Osteoblast (primary cell): ENCODE measurements around the gene MYO1F. TPM values are rescaled to one million over a fixed set of nuclear protein-coding genes. Genes with fewer than 3 reads are reported as not detected.

Source experiments
- DNase-seq: peaks from one replicate; pipeline ENCODE4 v3.0.0; 2011; ENCODE audit warnings: low spot score, mixed read lengths; ENCODE audit not compliant: insufficient read length; ENCODE audit errors: missing footprints
- H2AFZ ChIP-seq: 2 replicates; pipeline ENCODE4 v1.6.0; 2011; ENCODE audit warnings: mild to moderate bottlenecking, low read length
- H3K27ac ChIP-seq: 2 replicates; pipeline ENCODE4 v1.5.1; 2011; ENCODE audit warnings: mild to moderate bottlenecking, low read depth, low read length, moderate library complexity
- H3K27me3 ChIP-seq: 2 replicates; pipeline ENCODE4 v1.6.0; 2012; ENCODE audit warnings: mild to moderate bottlenecking, control low read depth, inconsistent platforms, low read length, moderate library complexity; ENCODE audit not compliant: insufficient read depth
- H3K36me3 ChIP-seq: 2 replicates; pipeline ENCODE4 v1.5.1; 2011; ENCODE audit warnings: mild to moderate bottlenecking, low read length, control low read depth, moderate library complexity; ENCODE audit not compliant: insufficient read depth
- H3K4me1 ChIP-seq: 2 replicates; pipeline ENCODE4 v1.5.1; 2011; ENCODE audit warnings: mild to moderate bottlenecking, low read length, control low read depth, moderate library complexity; ENCODE audit not compliant: insufficient read depth
- H3K4me2 ChIP-seq: 2 replicates; pipeline ENCODE4 v1.6.0; 2011; ENCODE audit warnings: mild to moderate bottlenecking, low read length; ENCODE audit not compliant: insufficient read depth
- H3K4me3 ChIP-seq: fragments of 200-600 bp; sonication (generic); 3 replicates; pipeline ENCODE4 v1.5.1; 2012; ENCODE audit warnings: mild to moderate bottlenecking, low read length, inconsistent platforms; ENCODE audit not compliant: insufficient read depth
- H3K79me2 ChIP-seq: 2 replicates; pipeline ENCODE4 v1.6.0; 2012; ENCODE audit warnings: mild to moderate bottlenecking, low read length, control low read depth, inconsistent platforms; ENCODE audit not compliant: insufficient read depth
- H3K9me3 ChIP-seq: 2 replicates; pipeline ENCODE4 v1.5.1; 2011; ENCODE audit warnings: low read depth, low read length, control low read depth
- H4K20me1 ChIP-seq: 2 replicates; pipeline ENCODE4 v1.6.0; 2012; ENCODE audit warnings: mild to moderate bottlenecking, low read length, control low read depth; ENCODE audit not compliant: insufficient read depth
- CTCF ChIP-seq: IDR thresholded peaks from 2 replicates; pipeline ENCODE4 v1.5.1; 2011; ENCODE audit warnings: mild to moderate bottlenecking, low read depth, low read length, moderate library complexity; ENCODE audit errors: extremely low read depth
- total RNA-seq: library from RNA; depleted of rRNA; stranded (reverse); fragments of >200 nt; gene quantifications from 2 replicates; pipeline ENCODE4 v1.2.3, GENCODE V29; 2012

The MYO1F gene
- total RNA-seq, 1 donor: 0.72 TPM

- peak overlapping the region; percentile 85 for H3K4me3 ChIP-seq
- peak overlapping the region; percentile 85 for H2AFZ ChIP-seq
- no peaks in the 10 kb centered on the region for H3K79me2 ChIP-seq
- peaks cover 5% of the 10 kb centered on the region for H4K20me1 ChIP-seq
- TF ChIP-seq CTCF: no peak
- peaks cover 4% of the 10 kb centered on the region for H3K9me3 ChIP-seq
- no peaks in the 10 kb centered on the region for H3K27me3 ChIP-seq
- DNase-seq: peak; percentile 94
- peak overlapping the region; percentile 35 for H3K27ac ChIP-seq
- H3K4me2 ChIP-seq: peak overlapping the region; percentile 90
- H3K4me1 ChIP-seq: peaks cover 23% of the 10 kb centered on the region
- no peaks in the 10 kb centered on the region for H3K36me3 ChIP-seq
Measured at GRCh38 chr19:8609279-8610040, 32.2 kb upstream of the MYO1F start.

GRCh38 chr19:8608941-8609278, 31.7 kb upstream of the MYO1F start:
- TF ChIP-seq CTCF: no peak
- H3K36me3 ChIP-seq: no peaks in the 10 kb centered on the region
- peaks cover 5% of the 10 kb centered on the region for H4K20me1 ChIP-seq
- H3K27ac ChIP-seq: no peak overlapping the region
- no peaks in the 10 kb centered on the region for H3K27me3 ChIP-seq
- peak overlapping the region; percentile 85 for H3K4me3 ChIP-seq
- peaks cover 4% of the 10 kb centered on the region for H3K9me3 ChIP-seq
- H2AFZ ChIP-seq: peak overlapping the region; percentile 85
- H3K4me1 ChIP-seq: peaks cover 23% of the 10 kb centered on the region
- H3K79me2 ChIP-seq: no peaks in the 10 kb centered on the region
- H3K4me2 ChIP-seq: peak overlapping the region; percentile 90
- peak; percentile 82 for DNase-seq

- Histone ChIP-seq H3K79me2 (no peaks in the 10 kb centered on the region), H3K4me3 (no peak overlapping the region), H3K4me2 (peak overlapping the region; percentile 29), H3K27me3 (no peaks in the 10 kb centered on the region), H3K36me3 (no peaks in the 10 kb centered on the region), H3K4me1 (peaks cover 23% of the 10 kb centered on the region), H3K27ac (no peak overlapping the region), H2AFZ (no peak overlapping the region), H3K9me3 (peaks cover 4% of the 10 kb centered on the region), H4K20me1 (peaks cover 5% of the 10 kb centered on the region)
- peak; percentile 99 for DNase-seq
- TF ChIP-seq CTCF: no peak
Measured at GRCh38 chr19:8607386-8607785, 30.1 kb upstream of the MYO1F start.

DNA sequence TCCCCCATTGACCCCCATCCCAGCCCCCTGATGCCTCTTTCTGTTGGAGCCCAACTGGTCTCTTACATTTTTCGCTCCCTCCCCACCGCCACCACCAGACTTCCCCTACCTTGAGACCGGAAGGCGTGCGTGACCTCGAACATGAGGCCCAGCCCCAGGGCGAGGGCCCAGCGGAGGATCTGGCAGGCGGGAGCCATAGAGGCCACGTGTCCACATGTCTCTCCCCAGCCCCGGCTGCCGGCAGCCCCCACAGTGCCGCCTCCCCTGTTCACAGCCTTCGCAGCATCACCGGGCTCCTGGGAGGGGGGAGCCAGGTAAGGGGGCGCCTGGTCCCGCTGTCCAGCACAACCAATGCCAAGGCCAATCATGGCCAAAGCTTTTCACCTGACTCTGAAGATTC, 28.3 kb upstream of the MYO1F start:
- Histone ChIP-seq H3K4me3 (no peak overlapping the region), H3K4me2 (no peak overlapping the region), H3K4me1 (peaks cover 23% of the 10 kb centered on the region), H3K9me3 (peaks cover 4% of the 10 kb centered on the region), H3K36me3 (no peaks in the 10 kb centered on the region), H3K27me3 (no peaks in the 10 kb centered on the region), H3K27ac (no peak overlapping the region), H4K20me1 (peaks cover 5% of the 10 kb centered on the region), H3K79me2 (no peaks in the 10 kb centered on the region), H2AFZ (no peak overlapping the region)
- TF ChIP-seq CTCF: no peak
- DNase-seq: no peak
